NCI-H128 (cell line): ENCODE results near the gene EIF4EBP3.
"Not testable (repeated sequence)": the region's sequence is repeated elsewhere in the genome, so short reads cannot be mapped to it uniquely, and the experiment has no call there.

Experiments
- DNase-seq: peaks from one replicate; lab custom pipeline; 2025; ENCODE audit not compliant: unreplicated experiment; lab: John Stamatoyannopoulos, UW

The EIF4EBP3 gene

GRCh38 chr5:140575309-140575708 is 27.8 kb downstream of the EIF4EBP3 start:
- DNase-seq: no peak

GRCh38 chr5:140576776-140577201 is 29.3 kb downstream of the EIF4EBP3 start:
- no peak for DNase-seq

GRCh38 chr5:140579188-140579747 is 31.8 kb downstream of the EIF4EBP3 start:
- DNase-seq: not testable (repeated sequence)

GRCh38 chr5:140587495-140587894 is 40.0 kb downstream of the EIF4EBP3 start:
- DNase-seq: no peak

- DNase-seq: no peak
Observed at GRCh38 chr5:140588311-140589070, 41.0 kb downstream of the EIF4EBP3 start.

GRCh38 chr5:140590861-140591260 is 43.4 kb downstream of the EIF4EBP3 start:
- DNase-seq: no peak

- no peak for DNase-seq
Observed at GRCh38 chr5:140591747-140592372, 44.4 kb downstream of the EIF4EBP3 start.

- not testable (repeated sequence) for DNase-seq
Observed at GRCh38 chr5:140593070-140593469, 45.6 kb downstream of the EIF4EBP3 start.

- no peak for DNase-seq
Observed at GRCh38 chr5:140594169-140594568, 46.7 kb downstream of the EIF4EBP3 start.

- no peak for DNase-seq
Observed at GRCh38 chr5:140595538-140596300, 48.3 kb downstream of the EIF4EBP3 start.

GRCh38 chr5:140596321-140596741 is 48.9 kb downstream of the EIF4EBP3 start:
- no peak for DNase-seq

GRCh38 chr5:140598836-140599235 is 51.4 kb downstream of the EIF4EBP3 start:
- DNase-seq: no peak
